Measurements from ENCODE around the gene FLVCR1.

GRCh38 chr1:212946872-212947271 lies 88.8 kb downstream of the FLVCR1 start:
- TF ChIP-seq POLR2A (IDR thresholded peaks at IDR 0.05; ENCODE audit: low read length) (no peak), GATA1 (IDR thresholded peaks at IDR 0.05; ENCODE audit: low read depth, low read length) (no peak)

Measured in erythroblast (primary cell).